Stimulated activated memory B cell treated with anti-CD40 and anti-IgM and Interleukin-4, amounts not matched to agents 10 μg/mL and 1 μg/mL and 100 μg/mL, for 72 hours (primary cell): ENCODE results near the gene ZBTB17.
"Not testable (repeated sequence)": the region's sequence is repeated elsewhere in the genome, so short reads cannot be mapped to it uniquely, and the experiment has no call there.

Source experiments
- ATAC-seq: fragments of 150-1000 bp; cut with Tn5 transposase; 2 replicates; pipeline ENCODE4 v1.10.0; 2021
- H3K27ac Mint-ChIP-seq: one replicate; pipeline ENCODE4 v1.8.0; 2022; ENCODE audit warnings: mild to moderate bottlenecking, mixed read lengths
- H3K27me3 Mint-ChIP-seq: one replicate; pipeline ENCODE4 v1.8.0; 2022; ENCODE audit warnings: mixed read lengths
- H3K36me3 Mint-ChIP-seq: one replicate; pipeline ENCODE4 v1.8.0; 2022; ENCODE audit warnings: mixed read lengths
- H3K4me1 Mint-ChIP-seq: one replicate; pipeline ENCODE4 v1.8.0; 2022; ENCODE audit warnings: mixed read lengths
- H3K4me3 Mint-ChIP-seq: one replicate; pipeline ENCODE4 v1.8.0; 2022; ENCODE audit warnings: mild to moderate bottlenecking, moderate library complexity, mixed read lengths
- H3K9me3 Mint-ChIP-seq: one replicate; pipeline ENCODE4 v1.8.0; 2022; ENCODE audit warnings: mixed read lengths

ZBTB17 gene

GRCh38 chr1:15975805-15976680 lies at the start of gene ZBTB17:
Gene ZBTB17, minus strand, starts transcription at chr1:15976101. Its CDS starts 27,606 bp downstream, at chr1:15948495.
- peaks cover 41% of the 10 kb centered on the region for H3K4me1 Mint-ChIP-seq
- peaks cover 21% of the 10 kb centered on the region for H3K36me3 Mint-ChIP-seq
- peak within 1 kb of the TSS; percentile 99 for H3K4me3 Mint-ChIP-seq
- peak within 1 kb of the TSS; percentile 99 for H3K27ac Mint-ChIP-seq
- H3K27me3 Mint-ChIP-seq = no peaks in the 10 kb centered on the region
- no peaks in the 10 kb centered on the region for H3K9me3 Mint-ChIP-seq
- peak; percentile 88 for ATAC-seq

GRCh38 chr1:16023050-16023653 lies 47.3 kb upstream of the ZBTB17 start:
- Mint-ChIP-seq H3K27ac (no peak overlapping the region), H3K36me3 (no peaks in the 10 kb centered on the region), H3K9me3 (no peaks in the 10 kb centered on the region), H3K4me3 (no peak overlapping the region), H3K27me3 (peaks cover 36% of the 10 kb centered on the region), H3K4me1 (peaks cover 12% of the 10 kb centered on the region)
- ATAC-seq = no peak

GRCh38 chr1:16022393-16022792 lies 46.5 kb upstream of the ZBTB17 start:
- Mint-ChIP-seq H3K27ac (no peak overlapping the region), H3K4me1 (peaks cover 13% of the 10 kb centered on the region), H3K9me3 (no peaks in the 10 kb centered on the region), H3K36me3 (no peaks in the 10 kb centered on the region), H3K27me3 (peaks cover 29% of the 10 kb centered on the region), H3K4me3 (no peak overlapping the region)
- no peak for ATAC-seq

- Mint-ChIP-seq H3K27ac (no peak within 1 kb of the TSS), H3K4me3 (no peak within 1 kb of the TSS), H3K4me1 (peaks cover 11% of the 10 kb centered on the region), H3K9me3 (no peaks in the 10 kb centered on the region), H3K27me3 (peaks cover 22% of the 10 kb centered on the region), H3K36me3 (no peaks in the 10 kb centered on the region)
- ATAC-seq = no peak
Observed at GRCh38 chr1:16021681-16022080, 45.8 kb upstream of the ZBTB17 start, which contains the start of gene CLCNKA. Gene CLCNKA, plus strand, starts transcription at chr1:16022036. Its CDS starts 584 bp downstream, at chr1:16022620.

GRCh38 chr1:16020878-16021277 lies 45.0 kb upstream of the ZBTB17 start:
- not testable (repeated sequence) for H3K9me3 Mint-ChIP-seq, ATAC-seq, H3K36me3 Mint-ChIP-seq, H3K4me3 Mint-ChIP-seq, H3K27ac Mint-ChIP-seq
- H3K27me3 Mint-ChIP-seq = peaks cover 23% of the 10 kb centered on the region
- peaks cover 13% of the 10 kb centered on the region for H3K4me1 Mint-ChIP-seq

- Mint-ChIP-seq H3K4me3 (no peak overlapping the region), H3K27ac (no peak overlapping the region), H3K27me3 (peaks cover 28% of the 10 kb centered on the region), H3K9me3 (no peaks in the 10 kb centered on the region), H3K36me3 (no peaks in the 10 kb centered on the region), H3K4me1 (peaks cover 18% of the 10 kb centered on the region)
- ATAC-seq = no peak
Observed at GRCh38 chr1:16020325-16020724, 44.4 kb upstream of the ZBTB17 start.

GRCh38 chr1:16019644-16020277 lies 43.9 kb upstream of the ZBTB17 start:
- H3K36me3 Mint-ChIP-seq = no peaks in the 10 kb centered on the region
- peaks cover 33% of the 10 kb centered on the region for H3K27me3 Mint-ChIP-seq
- no peaks in the 10 kb centered on the region for H3K9me3 Mint-ChIP-seq
- no peak for ATAC-seq
- peaks cover 24% of the 10 kb centered on the region for H3K4me1 Mint-ChIP-seq
- H3K4me3 Mint-ChIP-seq = no peak overlapping the region
- H3K27ac Mint-ChIP-seq = no peak overlapping the region

- no peak for ATAC-seq
- Mint-ChIP-seq H3K27me3 (peaks cover 33% of the 10 kb centered on the region), H3K9me3 (no peaks in the 10 kb centered on the region), H3K27ac (no peak overlapping the region), H3K4me3 (no peak overlapping the region), H3K36me3 (no peaks in the 10 kb centered on the region), H3K4me1 (peaks cover 32% of the 10 kb centered on the region)
Observed at GRCh38 chr1:16018749-16019643, 43.1 kb upstream of the ZBTB17 start.

GRCh38 chr1:16018308-16018707 lies 42.4 kb upstream of the ZBTB17 start:
- no peak for ATAC-seq
- Mint-ChIP-seq H3K4me1 (peaks cover 39% of the 10 kb centered on the region), H3K4me3 (no peak overlapping the region), H3K27ac (no peak overlapping the region), H3K36me3 (no peaks in the 10 kb centered on the region), H3K9me3 (no peaks in the 10 kb centered on the region), H3K27me3 (peaks cover 33% of the 10 kb centered on the region)

- Mint-ChIP-seq H3K36me3 (no peaks in the 10 kb centered on the region), H3K4me3 (no peak within 1 kb of the TSS), H3K9me3 (no peaks in the 10 kb centered on the region), H3K4me1 (peaks cover 40% of the 10 kb centered on the region), H3K27ac (no peak within 1 kb of the TSS), H3K27me3 (peaks cover 30% of the 10 kb centered on the region)
- ATAC-seq = no peak
Observed at GRCh38 chr1:16017461-16018303, 41.8 kb upstream of the ZBTB17 start, which contains the start of gene HSPB7. Gene HSPB7, minus strand, starts transcription at chr1:16018043. Its CDS starts 80 bp downstream, at chr1:16017963.

GRCh38 chr1:16017076-16017460 lies 41.2 kb upstream of the ZBTB17 start:
- Mint-ChIP-seq H3K27ac (no peak overlapping the region), H3K9me3 (no peaks in the 10 kb centered on the region), H3K36me3 (no peaks in the 10 kb centered on the region), H3K4me3 (no peak overlapping the region), H3K27me3 (peaks cover 24% of the 10 kb centered on the region), H3K4me1 (peaks cover 46% of the 10 kb centered on the region)
- ATAC-seq = no peak

GRCh38 chr1:16015960-16016901 lies 40.3 kb upstream of the ZBTB17 start:
- H3K36me3 Mint-ChIP-seq = no peaks in the 10 kb centered on the region
- peaks cover 46% of the 10 kb centered on the region for H3K4me1 Mint-ChIP-seq
- H3K27ac Mint-ChIP-seq = peak overlapping the region; percentile 70
- H3K27me3 Mint-ChIP-seq = peaks cover 15% of the 10 kb centered on the region
- H3K4me3 Mint-ChIP-seq = no peak overlapping the region
- no peaks in the 10 kb centered on the region for H3K9me3 Mint-ChIP-seq
- ATAC-seq = no peak

GRCh38 chr1:16015491-16015890 lies 39.6 kb upstream of the ZBTB17 start:
- Mint-ChIP-seq H3K27me3 (peaks cover 13% of the 10 kb centered on the region), H3K4me3 (no peak overlapping the region), H3K9me3 (no peaks in the 10 kb centered on the region), H3K27ac (peak overlapping the region; percentile 70), H3K4me1 (peaks cover 46% of the 10 kb centered on the region), H3K36me3 (no peaks in the 10 kb centered on the region)
- ATAC-seq = no peak
